ENCODE results near the gene ADCY1. TPM values are rescaled to one million over a fixed set of nuclear protein-coding genes. Genes with fewer than 3 reads are reported as not detected.

The ADCY1 gene
- total RNA-seq, 4 donors from 2014 or later, result 0.49 to 1.2 (median 0.72) TPM

GRCh38 chr7:45563401-45563800 lies 10.8 kb upstream of the ADCY1 start:
- Histone ChIP-seq H3K36me3 (no peaks in the 10 kb centered on the region), H3K4me3 (no peak overlapping the region), H3K4me1 (peaks cover 0 to 22% (median 8%) of the 10 kb centered on the region in 3 donors), H3K27me3 (no peaks in the 10 kb centered on the region), H3K27ac (no peak overlapping the region), H3K9me3 (peaks cover 0 to 15% (median 0%) of the 10 kb centered on the region in 3 donors)
- no peak for ATAC-seq
- no peak for TF ChIP-seq EP300 (IDR thresholded peaks at IDR 0.05)
- no peak for TF ChIP-seq POLR2AphosphoS5 (IDR thresholded peaks at IDR 0.05)
- no peak for TF ChIP-seq CTCF (IDR thresholded peaks at IDR 0.05)
- no peak for TF ChIP-seq POLR2A (IDR thresholded peaks at IDR 0.05)
- WGBS, 2 donors (ENCODE audit: low coverage in 1 of 2), result 72 to 100% methylated on average over 1 to 2 of the region's 2 CpGs

- peaks cover 0 to 22% (median 8%) of the 10 kb centered on the region in 3 donors for H3K4me1 ChIP-seq
- H3K27me3 ChIP-seq, result no peaks in the 10 kb centered on the region
- ATAC-seq, result no peak
- H3K36me3 ChIP-seq, result no peaks in the 10 kb centered on the region
- peak overlapping the region in 2 of 4 donors; percentile 50 to 55 for H3K27ac ChIP-seq
- peak overlapping the region in 1 of 2 donors; percentile 18 for H3K4me3 ChIP-seq
- TF ChIP-seq POLR2AphosphoS5 (IDR thresholded peaks at IDR 0.05) (no peak), EP300 (IDR thresholded peaks at IDR 0.05) (no peak), CTCF (IDR thresholded peaks at IDR 0.05) (no peak), POLR2A (IDR thresholded peaks at IDR 0.05) (no peak)
- H3K9me3 ChIP-seq, result peaks cover 0 to 15% (median 0%) of the 10 kb centered on the region in 3 donors
- WGBS, 2 donors (ENCODE audit: low coverage in 1 of 2), result 27 to 32% methylated on average over 8 to 9 of the region's 12 CpGs
Observed at GRCh38 chr7:45563941-45564461, 10.2 kb upstream of the ADCY1 start.

GRCh38 chr7:45564485-45564884 lies 9.7 kb upstream of the ADCY1 start:
- TF ChIP-seq POLR2A (IDR thresholded peaks at IDR 0.05) (no peak), POLR2AphosphoS5 (IDR thresholded peaks at IDR 0.05) (no peak), CTCF (IDR thresholded peaks at IDR 0.05) (no peak), EP300 (IDR thresholded peaks at IDR 0.05) (no peak)
- Histone ChIP-seq H3K27me3 (no peaks in the 10 kb centered on the region), H3K4me1 (peaks cover 0 to 22% (median 8%) of the 10 kb centered on the region in 3 donors), H3K9me3 (peaks cover 0 to 14% (median 0%) of the 10 kb centered on the region in 3 donors), H3K27ac (peak overlapping the region in 3 of 4 donors; percentile 50 to 59 (median 55)), H3K4me3 (peak overlapping the region in 1 of 2 donors; percentile 18), H3K36me3 (no peaks in the 10 kb centered on the region)
- WGBS, 2 donors (ENCODE audit: low coverage in 1 of 2), result 24 to 31% methylated on average over 6 to 8 of the region's 8 CpGs
- ATAC-seq, result no peak

- H3K27me3 ChIP-seq, result no peaks in the 10 kb centered on the region
- WGBS, 2 donors (ENCODE audit: low coverage in 1 of 2), result 56% methylated on average over 4 of the region's 9 CpGs; no CpG with 5 or more reads in 1 of the 2 donors
- no peaks in the 10 kb centered on the region for H3K36me3 ChIP-seq
- H3K9me3 ChIP-seq, result peaks cover 0 to 10% (median 0%) of the 10 kb centered on the region in 3 donors
- H3K27ac ChIP-seq, result peak overlapping the region in 3 of 4 donors; percentile 50 to 59 (median 55)
- TF ChIP-seq CTCF (IDR thresholded peaks at IDR 0.05) (no peak), POLR2AphosphoS5 (IDR thresholded peaks at IDR 0.05) (no peak), EP300 (IDR thresholded peaks at IDR 0.05) (no peak)
- H3K4me3 ChIP-seq, result peak overlapping the region in 1 of 2 donors; percentile 18
- peaks cover 0 to 22% (median 8%) of the 10 kb centered on the region in 3 donors for H3K4me1 ChIP-seq
- no peak for ATAC-seq
Observed at GRCh38 chr7:45564886-45565455, 9.2 kb upstream of the ADCY1 start.

GRCh38 chr7:45566386-45566785 lies 7.8 kb upstream of the ADCY1 start:
- TF ChIP-seq CTCF (IDR thresholded peaks at IDR 0.05), result no peak
- TF ChIP-seq EP300 (IDR thresholded peaks at IDR 0.05), result no peak
- TF ChIP-seq POLR2A (IDR thresholded peaks at IDR 0.05), result no peak
- TF ChIP-seq POLR2AphosphoS5 (IDR thresholded peaks at IDR 0.05), result no peak
- H3K27me3 ChIP-seq, result no peaks in the 10 kb centered on the region
- 91 to 94% methylated on average over 3 to 5 of the region's 5 CpGs for WGBS, 2 donors (ENCODE audit: low coverage in 1 of 2)
- H3K27ac ChIP-seq, result no peak overlapping the region
- no peak overlapping the region for H3K4me3 ChIP-seq
- no peaks in the 10 kb centered on the region for H3K9me3 ChIP-seq
- H3K36me3 ChIP-seq, result no peaks in the 10 kb centered on the region
- ATAC-seq, result no peak
- peaks cover 0 to 22% (median 8%) of the 10 kb centered on the region in 3 donors for H3K4me1 ChIP-seq
